Body of pancreas (tissue), 4 donors: ENCODE measurements around the gene CCDC12. TPM values are rescaled to one million over a fixed set of nuclear protein-coding genes. Genes with fewer than 3 reads are reported as not detected.
A peak's percentile ranks its signal among the peaks of the same experiment; 100 is the strongest.

Experiments
- ATAC-seq: fragments of 150-250 bp; one replicate; pipeline ENCODE4 v1.9.1; 2016
- DNase-seq, 4 donors: peaks; one replicate each; pipeline ENCODE4 v3.0.0-alpha.2; 2019
- H3K27ac ChIP-seq, 4 donors: fragments of 200-600 bp; sonication (generic); 1 replicate in 3 of 4; 2 replicates in 1 of 4; pipeline versions ENCODE4 v1.5.1 to v1.6.1; 2016 to 2019; ENCODE audit warnings: mild to moderate bottlenecking in 1 of 4, mixed read lengths in 1 of 4, moderate library complexity in 1 of 4
- H3K27me3 ChIP-seq, 2 donors: fragments of 200-600 bp; sonication (generic); one replicate each; pipeline ENCODE4 v1.6.0; 2016; ENCODE audit warnings: mild to moderate bottlenecking in 1 of 2
- H3K36me3 ChIP-seq, 2 donors: fragments of 200-600 bp; sonication (generic); replicated peaks in 1 of 2; 2 replicates each; pipeline ENCODE4 v1.5.1; 2016; ENCODE audit warnings: low read depth in 2 of 2; ENCODE audit not compliant: insufficient read depth in 1 of 2
- H3K4me1 ChIP-seq: fragments of 200-600 bp; sonication (generic); one replicate; pipeline ENCODE4 v1.6.0; 2016
- H3K4me3 ChIP-seq, 2 donors: fragments of 200-600 bp; sonication (generic); 1 replicate in 1 of 2; 2 replicates in 1 of 2; pipeline ENCODE4 v1.5.1; 2016 to 2019
- H3K9me3 ChIP-seq, 3 donors: fragments of 200-600 bp; sonication (generic); 1 replicate in 2 of 3; 2 replicates in 1 of 3; pipeline ENCODE4 v1.5.1; 2016
- POLR2A ChIP-seq, 3 donors: fragments of 450-650 bp; IDR thresholded peaks; one replicate each; pipeline ENCODE4 v1.6.1; 2016; ENCODE audit warnings: antibody characterized with exemption in 3 of 3, mild to moderate bottlenecking in 2 of 3
- WGBS, 2 donors: methylation state at CpG; one replicate each; pipeline ENCODE4 v1.1.5; 2017; 5-methylcytosine and 5-hydroxymethylcytosine counted together
- intact Hi-C: fragments of 100-400 bp; cut with DNase I; formaldehyde crosslinking; loops from one replicate; pipeline ENCODE4 v1.15.1; 2023
- total RNA-seq, 2 donors: library from RNA; depleted of rRNA; stranded (reverse); fragments of >200 nt; gene quantifications; one replicate each; pipeline ENCODE4 v1.1.0, GENCODE V29; 2016
- TF ChIP-seq, protein P1 (sequence below), 7 experiments: fragments of 450-650 bp in 4 of 7; fragments of 200-600 bp in 3 of 7; sonication (generic) in 3 of 7; IDR thresholded peaks; one replicate each; pipeline ENCODE4 v1.5.1; 2016 to 2019; ENCODE audit warnings: antibody characterized with exemption in 7 of 7

The CCDC12 gene
- total RNA-seq: 10 to 100 TPM; 25.4 to 67.2 TPM

DNA sequence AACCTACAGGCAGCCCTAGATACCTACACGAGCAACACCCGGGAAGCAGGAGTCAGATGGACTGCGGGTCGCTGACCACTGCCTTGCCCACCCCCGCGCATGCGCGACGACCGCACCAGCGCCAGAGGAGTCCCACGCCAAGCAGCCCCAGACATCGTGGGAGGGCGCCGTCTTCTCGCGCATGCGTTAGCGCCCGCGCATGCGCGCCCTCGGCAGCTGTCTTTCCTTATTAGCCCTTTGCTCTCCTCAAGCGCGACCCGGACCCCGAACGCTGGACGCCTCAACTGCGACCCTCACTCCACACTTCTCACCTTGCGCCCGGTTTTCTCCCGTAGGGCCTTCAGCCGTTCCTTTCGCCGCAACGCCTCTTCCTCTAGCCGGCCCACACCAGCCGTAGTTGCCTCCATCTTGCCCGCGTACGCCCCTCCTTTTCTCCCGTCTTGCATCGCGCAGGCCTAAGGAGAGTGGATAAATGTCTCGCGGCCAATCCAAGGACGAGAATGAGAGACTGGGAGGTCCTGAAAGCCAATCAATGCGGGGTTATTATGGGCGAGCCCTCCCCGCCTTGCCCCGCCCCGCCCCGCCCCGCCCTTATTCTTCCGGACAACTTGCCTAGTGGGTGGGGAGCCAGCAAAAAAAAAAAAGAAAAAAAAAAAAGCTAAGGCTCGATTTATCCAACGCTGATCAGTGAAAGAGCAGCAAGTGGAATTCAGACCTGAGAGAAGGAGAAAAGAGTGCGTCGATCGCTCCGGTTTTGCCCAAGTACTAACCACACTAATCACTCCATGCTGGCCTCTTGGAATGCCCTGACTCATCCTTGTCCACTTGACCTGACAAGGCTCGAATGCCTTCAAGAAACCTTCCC, at the start of gene CCDC12:
TSS of gene CCDC12 (minus strand) at position 420 of the 865 bp plus-strand sequence. CDS start at position 407, 13 bp downstream.
- H3K27me3 ChIP-seq: no peaks in the 10 kb centered on the region
- H3K27ac ChIP-seq: peak within 1 kb of the TSS; percentile 91 to 97 (median 95)
- peak; percentile 85 for ATAC-seq
- TF ChIP-seq, protein P1, sequence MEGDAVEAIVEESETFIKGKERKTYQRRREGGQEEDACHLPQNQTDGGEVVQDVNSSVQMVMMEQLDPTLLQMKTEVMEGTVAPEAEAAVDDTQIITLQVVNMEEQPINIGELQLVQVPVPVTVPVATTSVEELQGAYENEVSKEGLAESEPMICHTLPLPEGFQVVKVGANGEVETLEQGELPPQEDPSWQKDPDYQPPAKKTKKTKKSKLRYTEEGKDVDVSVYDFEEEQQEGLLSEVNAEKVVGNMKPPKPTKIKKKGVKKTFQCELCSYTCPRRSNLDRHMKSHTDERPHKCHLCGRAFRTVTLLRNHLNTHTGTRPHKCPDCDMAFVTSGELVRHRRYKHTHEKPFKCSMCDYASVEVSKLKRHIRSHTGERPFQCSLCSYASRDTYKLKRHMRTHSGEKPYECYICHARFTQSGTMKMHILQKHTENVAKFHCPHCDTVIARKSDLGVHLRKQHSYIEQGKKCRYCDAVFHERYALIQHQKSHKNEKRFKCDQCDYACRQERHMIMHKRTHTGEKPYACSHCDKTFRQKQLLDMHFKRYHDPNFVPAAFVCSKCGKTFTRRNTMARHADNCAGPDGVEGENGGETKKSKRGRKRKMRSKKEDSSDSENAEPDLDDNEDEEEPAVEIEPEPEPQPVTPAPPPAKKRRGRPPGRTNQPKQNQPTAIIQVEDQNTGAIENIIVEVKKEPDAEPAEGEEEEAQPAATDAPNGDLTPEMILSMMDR (IDR thresholded peaks at IDR 0.05): peak in 1 of 7 experiments; percentile 2
- peak; percentile 83 to 97 (median 96) for TF ChIP-seq POLR2A (IDR thresholded peaks at IDR 0.05)
- intact Hi-C loops: no loop called here
- H3K4me3 ChIP-seq: peak within 1 kb of the TSS; percentile 55 to 78
- 0 to 1% methylated on average over 31 to 63 of the region's 64 CpGs for WGBS, 2 donors
- DNase-seq: peak; percentile 95 to 99 (median 98)
- peaks cover 65% of the 10 kb centered on the region for H3K4me1 ChIP-seq
- H3K36me3 ChIP-seq: no peaks in the 10 kb centered on the region
- no peaks in the 10 kb centered on the region for H3K9me3 ChIP-seq

DNA sequence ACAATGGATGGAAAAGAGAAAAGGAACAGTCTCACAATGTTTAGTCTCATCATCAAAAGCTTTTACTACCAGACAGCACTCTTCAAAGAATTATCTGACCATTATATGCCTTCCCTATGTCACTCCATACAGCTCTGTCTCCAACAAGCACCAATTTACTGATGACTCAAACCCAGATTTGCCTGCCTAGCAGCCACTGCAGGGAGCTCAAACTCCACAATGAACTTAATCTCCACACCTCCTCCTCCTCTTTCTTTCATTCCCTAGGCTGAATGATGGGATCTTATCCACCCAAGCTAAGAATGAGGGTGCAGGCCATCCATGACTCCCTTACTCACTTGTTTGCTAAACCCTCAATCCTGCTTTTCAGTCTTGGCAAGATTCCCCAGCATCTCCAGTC, 48.4 kb upstream of the CCDC12 start:
- TF ChIP-seq, protein P1 (IDR thresholded peaks at IDR 0.05): no peak
- no peak for TF ChIP-seq POLR2A (IDR thresholded peaks at IDR 0.05)
- H3K9me3 ChIP-seq: no peaks in the 10 kb centered on the region
- H3K36me3 ChIP-seq: peaks cover 0 to 2% of the 10 kb centered on the region in 2 donors
- no peak overlapping the region for H3K27ac ChIP-seq
- intact Hi-C loops: no loop called here
- no peak overlapping the region for H3K4me3 ChIP-seq
- H3K4me1 ChIP-seq: peaks cover 13% of the 10 kb centered on the region
- DNase-seq: no peak
- no peak for ATAC-seq
- H3K27me3 ChIP-seq: no peaks in the 10 kb centered on the region

DNA sequence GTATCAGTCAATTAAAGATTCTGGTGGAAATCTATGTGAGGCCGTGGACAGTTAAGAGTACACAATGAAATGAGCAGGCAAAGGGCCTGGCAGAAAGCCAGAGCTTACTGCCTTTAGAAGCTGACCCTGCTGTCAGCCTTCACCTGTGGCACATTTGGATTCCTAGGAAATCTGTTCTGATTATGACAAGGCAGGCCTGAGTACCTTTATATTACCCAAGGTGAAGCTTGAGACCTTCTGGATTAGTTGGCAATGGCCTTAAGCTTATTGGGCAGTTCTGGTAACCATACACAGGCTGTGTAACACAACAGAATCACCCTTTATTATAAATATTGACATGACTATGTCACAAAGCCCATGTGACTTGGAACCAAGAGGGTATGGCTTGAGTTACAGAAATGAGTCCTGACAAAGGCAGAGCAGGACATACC, 46.1 kb upstream of the CCDC12 start:
- H3K36me3 ChIP-seq: peaks cover 0 to 2% of the 10 kb centered on the region in 2 donors
- ATAC-seq: peak; percentile 79
- 24 to 29% methylated on average over 1 of the region's 1 CpG for WGBS, 2 donors

DNA sequence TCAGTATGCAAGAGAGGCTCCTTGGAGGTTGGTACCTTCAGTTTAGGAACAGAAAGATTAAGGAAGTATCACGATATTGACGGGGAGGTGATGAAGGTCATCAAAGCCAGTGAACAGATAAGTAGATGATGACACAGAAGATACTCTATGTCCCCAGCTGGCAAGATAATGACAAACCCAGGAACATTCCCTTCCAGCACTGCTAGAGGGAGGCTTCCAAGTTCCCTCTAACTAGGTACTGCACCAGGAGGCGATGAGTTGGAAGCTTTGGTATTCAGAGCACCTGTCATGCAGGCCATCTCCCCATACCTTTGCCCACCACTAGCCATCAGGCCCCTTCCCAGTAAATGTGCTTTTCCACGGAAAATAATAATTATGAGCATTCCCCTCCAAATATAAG, 43.8 kb upstream of the CCDC12 start:
- Histone ChIP-seq H3K36me3 (peaks cover 0 to 4% of the 10 kb centered on the region in 2 donors), H3K27me3 (no peaks in the 10 kb centered on the region), H3K27ac (no peak overlapping the region), H3K4me1 (peaks cover 17% of the 10 kb centered on the region), H3K9me3 (no peaks in the 10 kb centered on the region), H3K4me3 (no peak overlapping the region)
- ATAC-seq (no peak), DNase-seq (no peak)
- 71 to 81% methylated on average over 4 of the region's 4 CpGs for WGBS, 2 donors
- intact Hi-C loops: no loop called here
- TF ChIP-seq, protein P1 (IDR thresholded peaks at IDR 0.05): no peak
- TF ChIP-seq POLR2A (IDR thresholded peaks at IDR 0.05): no peak

More for the DNA sequence above, 46.1 kb upstream of the CCDC12 start:
- Histone ChIP-seq H3K4me3 (no peak overlapping the region), H3K4me1 (peaks cover 13% of the 10 kb centered on the region), H3K9me3 (no peaks in the 10 kb centered on the region), H3K27me3 (no peaks in the 10 kb centered on the region), H3K27ac (peak overlapping the region in 1 of 4 donors; percentile 44)
- DNase-seq: peak in 3 of 4 donors; percentile 60 to 72 (median 70)
- TF ChIP-seq POLR2A (IDR thresholded peaks at IDR 0.05): no peak
- TF ChIP-seq, protein P1 (IDR thresholded peaks at IDR 0.05): no peak
- intact Hi-C loops: no loop called here
